GM12878 (cell line): ENCODE data around the gene CCNC. TPM values are rescaled to one million over a fixed set of nuclear protein-coding genes. Genes with fewer than 3 reads are reported as not detected.
A peak's percentile ranks its signal among the peaks of the same experiment; 100 is the strongest.

ENCODE experiments used
- ATF7 ChIP-seq: fragments of 450-650 bp; IDR thresholded peaks from 2 replicates; pipeline ENCODE4 v1.6.1; 2016; ENCODE audit warnings: low read depth, mild to moderate bottlenecking
- BCL11A ChIP-seq: IDR thresholded peaks from 2 replicates; pipeline ENCODE4 v1.6.1; 2011; ENCODE audit warnings: low read depth, low read length
- CHD2 ChIP-seq: IDR thresholded peaks from 2 replicates; pipeline ENCODE4 v1.6.1; 2011; ENCODE audit warnings: low read depth, low read length, improper control_type of control experiment, borderline replicate concordance
- HCFC1 ChIP-seq: fragments of 150-350 bp; IDR thresholded peaks from 2 replicates; pipeline ENCODE4 v1.6.1; 2014; ENCODE audit warnings: low read length
- HDGF ChIP-seq: fragments of 450-650 bp; IDR thresholded peaks from 2 replicates; pipeline ENCODE4 v1.6.1; 2016; ENCODE audit warnings: antibody characterized with exemption
- JUND ChIP-seq: IDR thresholded peaks from 2 replicates; pipeline ENCODE4 v1.6.1; 2012; ENCODE audit warnings: low read depth, mild to moderate bottlenecking, low read length, improper control_type of control experiment, moderate library complexity
- MLLT1 ChIP-seq: fragments of 450-650 bp; IDR thresholded peaks from 2 replicates; pipeline ENCODE4 v1.6.1; 2016; ENCODE audit warnings: mild to moderate bottlenecking
- MYC ChIP-seq: IDR thresholded peaks from 2 replicates; pipeline ENCODE4 v1.6.1; 2011; ENCODE audit warnings: mild to moderate bottlenecking, low read length, moderate library complexity, inconsistent platforms; ENCODE audit not compliant: insufficient read depth, insufficient replicate concordance, insufficient read length, severe bottlenecking
- NFIC ChIP-seq: IDR thresholded peaks from 2 replicates; pipeline ENCODE4 v1.6.1; 2012; ENCODE audit warnings: low read depth, mild to moderate bottlenecking, inconsistent platforms, low read length, moderate library complexity
- NRF1 ChIP-seq: conservative IDR thresholded peaks from 2 replicates; pipeline ENCODE4 v1.6.1; 2011; ENCODE audit warnings: mild to moderate bottlenecking, low read depth, low read length, improper control_type of control experiment
- POLR2A ChIP-seq: IDR thresholded peaks from 2 replicates; pipeline ENCODE4 v1.6.1; 2011; ENCODE audit warnings: low read depth, mild to moderate bottlenecking, low read length
- POLR2AphosphoS5 ChIP-seq: IDR thresholded peaks from 2 replicates; pipeline ENCODE4 v1.6.1; 2011; ENCODE audit warnings: mild to moderate bottlenecking, low read length, inconsistent platforms
- PRDM15 ChIP-seq: fragments of 450-650 bp; formaldehyde crosslinking; IDR thresholded peaks from 2 replicates; pipeline ENCODE4 v1.4.0; 2020; ENCODE audit warnings: mild to moderate bottlenecking, moderate library complexity
- RAD51 ChIP-seq: fragments of 450-650 bp; IDR thresholded peaks from 2 replicates; pipeline ENCODE4 v1.6.1; 2016; ENCODE audit warnings: moderate library complexity, mild to moderate bottlenecking, inconsistent platforms
- SMARCA5 ChIP-seq: fragments of 450-650 bp; IDR thresholded peaks from 2 replicates; pipeline ENCODE4 v1.6.1; 2017; ENCODE audit warnings: mild to moderate bottlenecking
- SRF ChIP-seq, 2 experiments: IDR thresholded peaks; 2 replicates each; pipeline ENCODE4 v1.6.1; 2011; ENCODE audit warnings: low read depth in 2 of 2, low read length in 2 of 2, mild to moderate bottlenecking in 1 of 2, moderate library complexity in 1 of 2
- SUZ12 ChIP-seq: fragments of 200-600 bp; sonication (generic); IDR thresholded peaks from one replicate; pipeline ENCODE4 v1.6.1; 2018; ENCODE audit warnings: antibody characterized with exemption, mild to moderate bottlenecking; ENCODE audit not compliant: unreplicated experiment
- TAF1 ChIP-seq: IDR thresholded peaks from 2 replicates; pipeline ENCODE4 v1.6.1; 2011; ENCODE audit warnings: mild to moderate bottlenecking, low read depth, low read length, borderline replicate concordance
- ZBTB4 ChIP-seq: fragments of 450-650 bp; formaldehyde crosslinking; IDR thresholded peaks from 2 replicates; pipeline ENCODE4 v1.4.0; 2022; ENCODE audit warnings: mild to moderate bottlenecking, moderate library complexity
- ZNF24 ChIP-seq: fragments of 450-650 bp; IDR thresholded peaks from 2 replicates; pipeline ENCODE4 v1.6.1; 2017; ENCODE audit warnings: antibody characterized with exemption, mild to moderate bottlenecking
- ZNF622 ChIP-seq: fragments of 450-650 bp; IDR thresholded peaks from 2 replicates; pipeline ENCODE4 v1.6.1; 2017; ENCODE audit warnings: mild to moderate bottlenecking, inconsistent platforms
- ZZZ3 ChIP-seq: IDR thresholded peaks from 2 replicates; pipeline ENCODE4 v1.6.1; 2011; ENCODE audit warnings: low read depth; ENCODE audit not compliant: control insufficient read depth, insufficient read length
- polyA plus RNA-seq, 11 experiments: library from polyadenylated mRNA; depleted of rRNA in 4 of 11; unstranded in 6 of 11; stranded (reverse) in 5 of 11; fragments of >200 nt; fragmentation: Nextera tagmentation in 4 of 11; fragmentation: Illumina TruSeq in 1 of 11; extraction: Ambion mirVana in 4 of 11; extraction: Trizol in 1 of 11; gene quantifications; 1 replicate in 1 of 11; 2 replicates in 10 of 11; pipeline versions ENCODE4 v1.2.1 to v1.2.3, GENCODE V29; 2011 to 2016; ENCODE audit warnings: inconsistent platforms in 2 of 11, missing spikeins in 2 of 11, low read depth in 1 of 11
- total RNA-seq, 4 experiments: library from RNA; depleted of rRNA in 3 of 4; stranded (reverse); fragments of >200 nt in 3 of 4; fragmentation: Illumina TruSeq in 1 of 4; extraction: Trizol in 1 of 4; gene quantifications; 2 replicates each; pipeline versions ENCODE4 v1.2.1 to v1.2.3, GENCODE V29; 2013 to 2021

CCNC gene
- total and polyA plus RNA-seq, 10 of the 15 experiments (the other 5 are each of a cell fraction or from before 2014, with no cell fraction given) = 68.5 to 168 (median 99.4) TPM

GRCh38 chr6:99611148-99611547 is 42.7 kb upstream of the CCNC start (continued):
- no peak for TF ChIP-seq SRF (IDR thresholded peaks at IDR 0.05; ENCODE audit: low read depth in 2 of 2, low read length in 2 of 2)
- TF ChIP-seq ATF7 = 0 out of 2 replicates have a peak, but pooled peaks have one; percentile 35
- no peak for TF ChIP-seq POLR2AphosphoS5
- TF ChIP-seq SUZ12 = no peak
- TF ChIP-seq NFIC = peak; percentile 67; the same call in 1 of the 2 replicates
- no peak for TF ChIP-seq SMARCA5
- TF ChIP-seq ZNF24 = no peak
- TF ChIP-seq ZNF622 = no peak
- TF ChIP-seq HCFC1 = no peak
- TF ChIP-seq PRDM15 (CRISPR knock-in tag) = no peak
- TF ChIP-seq CHD2 = no peak
- TF ChIP-seq MLLT1 = no peak
- TF ChIP-seq POLR2A = no peak
- TF ChIP-seq JUND = peak; percentile 39; the same call in 1 of the 2 replicates
- TF ChIP-seq ZBTB4 (CRISPR knock-in tag) = no peak
- no peak for TF ChIP-seq MYC
- TF ChIP-seq TAF1 = no peak
- peak; percentile 32; the same call in 1 of the 2 replicates for TF ChIP-seq BCL11A
- TF ChIP-seq HDGF = no peak
- TF ChIP-seq RAD51 = no peak
- no peak for TF ChIP-seq ZZZ3
- no peak for TF ChIP-seq NRF1
